ENCODE data around the gene SHANK3.

The SHANK3 gene

DNA sequence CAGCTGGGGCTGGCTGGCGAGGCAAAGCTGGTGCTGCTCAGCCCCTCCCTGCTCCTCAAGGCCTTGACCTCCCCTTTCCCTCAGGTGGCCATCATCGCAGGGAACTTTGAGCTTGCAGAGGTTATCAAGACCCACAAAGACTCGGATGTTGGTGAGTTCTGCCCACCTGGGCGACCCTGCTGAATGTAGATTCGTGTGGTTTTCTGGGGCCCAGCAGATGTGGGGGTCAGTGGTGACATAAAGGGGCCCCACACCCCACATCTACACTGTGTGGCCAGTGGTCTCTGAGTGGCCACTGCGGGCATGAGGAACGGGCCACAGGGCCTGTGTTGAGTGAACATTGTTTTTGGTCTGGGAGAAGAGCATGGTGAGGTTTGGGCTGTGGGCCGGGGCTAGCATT lies 11.9 kb downstream of the SHANK3 start:
- no peak for TF ChIP-seq GATA3 (IDR thresholded peaks at IDR 0.05; ENCODE audit: low read depth, low read length)
- TF ChIP-seq GATA2 (IDR thresholded peaks at IDR 0.05; ENCODE audit: low read depth, low read length) = no peak

DNA sequence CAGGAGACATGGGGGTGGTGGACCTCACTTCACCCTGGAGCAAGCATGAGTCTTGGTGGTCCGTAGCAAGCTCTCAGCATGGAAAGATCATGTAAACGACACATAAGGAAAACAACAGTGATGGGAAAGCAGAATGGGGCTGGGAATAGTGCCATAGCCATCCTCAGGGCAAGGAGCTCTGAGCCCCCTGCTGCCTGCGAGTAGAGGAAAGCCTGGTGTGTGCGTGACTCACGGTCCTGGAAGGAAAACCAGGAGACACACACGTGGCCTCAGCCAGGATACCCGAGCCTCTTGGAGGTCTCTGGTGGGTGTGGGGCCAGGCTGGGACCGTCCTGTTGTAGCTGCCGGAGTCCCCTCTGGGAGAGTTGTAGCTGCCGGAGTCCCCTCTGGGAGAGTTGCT lies 12.4 kb downstream of the SHANK3 start:
- TF ChIP-seq GATA3 (IDR thresholded peaks at IDR 0.05; ENCODE audit: low read depth, low read length) = no peak
- TF ChIP-seq GATA2 (IDR thresholded peaks at IDR 0.05; ENCODE audit: low read depth, low read length) = no peak

DNA sequence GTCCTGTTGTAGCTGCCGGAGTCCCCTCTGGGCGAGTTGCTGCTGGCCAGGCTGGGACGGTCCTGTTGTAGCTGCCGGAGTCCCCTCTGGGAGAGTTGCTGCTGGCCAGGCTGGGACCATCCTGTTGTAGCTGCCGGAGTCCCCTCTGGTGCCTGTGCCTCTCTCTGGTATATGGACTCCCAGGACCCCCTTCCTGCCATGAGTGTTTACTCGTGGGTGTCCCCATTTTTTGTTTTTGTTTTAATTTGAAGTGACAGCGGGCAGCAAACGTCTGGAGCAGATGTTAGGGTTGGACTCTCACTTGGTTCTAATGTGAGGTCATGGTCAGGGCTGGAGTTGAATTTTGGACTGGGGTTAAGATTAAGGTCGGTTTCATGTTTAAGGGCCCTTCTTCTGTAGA lies 14.2 kb downstream of the SHANK3 start:
- no peak for TF ChIP-seq GATA2 (IDR thresholded peaks at IDR 0.05; ENCODE audit: low read depth, low read length)
- no peak for TF ChIP-seq GATA3 (IDR thresholded peaks at IDR 0.05; ENCODE audit: low read depth, low read length)

DNA sequence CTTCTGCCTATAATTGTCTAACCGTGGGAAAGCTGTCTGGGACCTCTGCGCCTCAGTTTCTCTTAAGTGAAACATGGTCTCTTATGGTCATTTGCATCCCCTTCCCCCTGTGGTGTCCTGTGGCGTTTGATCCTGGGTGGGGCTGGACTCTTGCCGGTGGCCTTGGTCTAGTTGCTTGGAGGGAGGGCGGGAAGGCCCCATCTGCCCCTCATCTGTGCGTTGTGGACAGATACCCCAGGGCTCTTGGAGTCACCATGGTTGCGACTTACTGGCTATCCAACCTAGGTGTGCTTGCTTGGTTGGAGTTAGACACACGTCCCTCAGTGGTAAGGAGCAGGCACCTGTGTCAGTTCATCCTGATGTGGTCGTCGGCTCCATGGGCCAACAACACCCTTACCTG lies 15.2 kb downstream of the SHANK3 start:
- TF ChIP-seq GATA2 (IDR thresholded peaks at IDR 0.05; ENCODE audit: low read depth, low read length) (no peak), GATA3 (IDR thresholded peaks at IDR 0.05; ENCODE audit: low read depth, low read length) (no peak)

DNA sequence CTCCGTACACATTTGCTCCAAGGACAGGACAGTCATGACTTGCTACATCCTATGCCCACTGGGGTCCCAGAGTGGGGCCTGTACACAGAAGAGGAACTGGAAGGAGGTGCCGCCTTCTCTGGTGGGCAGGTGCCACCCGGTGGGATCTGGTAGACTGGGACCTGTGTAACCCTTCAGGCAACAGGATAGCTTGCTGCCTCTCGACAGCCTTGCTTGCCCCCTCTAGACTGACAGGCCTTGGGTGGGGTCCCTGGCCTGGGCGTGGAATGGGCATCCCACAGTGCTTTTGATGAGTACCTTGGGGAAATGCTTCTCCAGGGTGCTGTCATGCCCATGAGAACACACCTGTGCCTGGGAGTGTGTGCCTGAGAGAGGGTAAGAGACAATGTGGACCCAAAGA lies 15.8 kb downstream of the SHANK3 start:
- no peak for TF ChIP-seq GATA2 (IDR thresholded peaks at IDR 0.05; ENCODE audit: low read depth, low read length)
- no peak for TF ChIP-seq GATA3 (IDR thresholded peaks at IDR 0.05; ENCODE audit: low read depth, low read length)

DNA sequence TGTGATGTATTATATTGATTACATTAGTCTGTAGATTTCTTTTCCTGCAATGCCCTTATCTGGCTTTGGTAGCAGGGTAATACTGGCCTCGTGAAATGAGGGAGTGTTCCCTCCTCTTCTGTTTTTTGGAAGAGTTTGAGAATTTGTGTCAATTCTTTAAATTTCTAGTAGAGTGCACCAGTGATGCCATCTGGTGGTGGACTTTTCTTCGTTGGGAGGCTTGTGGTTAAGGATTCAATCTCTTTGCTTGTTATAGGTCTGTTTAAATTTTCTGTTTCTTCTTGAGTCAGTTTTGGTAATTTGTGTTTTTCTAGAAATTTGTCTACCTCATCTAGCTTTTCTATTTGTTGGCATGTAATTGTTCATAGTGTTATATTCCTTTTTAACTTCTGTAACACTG lies 18.9 kb downstream of the SHANK3 start:
- TF ChIP-seq GATA3 (IDR thresholded peaks at IDR 0.05; ENCODE audit: low read depth, low read length) (no peak), GATA2 (IDR thresholded peaks at IDR 0.05; ENCODE audit: low read depth, low read length) (no peak)

DNA sequence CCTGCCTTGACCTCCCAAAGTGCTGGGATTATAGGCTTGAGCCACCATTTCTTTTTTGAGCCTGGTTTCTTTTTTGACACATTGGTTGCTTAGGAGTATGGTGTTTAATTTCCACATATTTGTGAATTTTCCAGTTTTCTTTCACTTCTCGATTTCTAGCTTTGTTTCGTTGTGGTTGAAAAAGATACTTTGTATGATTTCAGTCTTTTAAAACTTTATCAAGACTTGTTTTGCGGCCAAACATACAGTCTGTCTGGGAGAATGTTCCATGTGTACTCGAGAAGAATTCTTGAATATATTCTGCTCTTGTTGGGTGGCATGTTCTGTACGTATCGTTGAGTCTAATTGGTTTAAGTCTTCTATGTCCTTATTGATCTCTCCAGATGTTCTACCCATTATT lies 20.8 kb downstream of the SHANK3 start:
- TF ChIP-seq GATA2 (IDR thresholded peaks at IDR 0.05; ENCODE audit: low read depth, low read length) (no peak), GATA3 (IDR thresholded peaks at IDR 0.05; ENCODE audit: low read depth, low read length) (no peak)

DNA sequence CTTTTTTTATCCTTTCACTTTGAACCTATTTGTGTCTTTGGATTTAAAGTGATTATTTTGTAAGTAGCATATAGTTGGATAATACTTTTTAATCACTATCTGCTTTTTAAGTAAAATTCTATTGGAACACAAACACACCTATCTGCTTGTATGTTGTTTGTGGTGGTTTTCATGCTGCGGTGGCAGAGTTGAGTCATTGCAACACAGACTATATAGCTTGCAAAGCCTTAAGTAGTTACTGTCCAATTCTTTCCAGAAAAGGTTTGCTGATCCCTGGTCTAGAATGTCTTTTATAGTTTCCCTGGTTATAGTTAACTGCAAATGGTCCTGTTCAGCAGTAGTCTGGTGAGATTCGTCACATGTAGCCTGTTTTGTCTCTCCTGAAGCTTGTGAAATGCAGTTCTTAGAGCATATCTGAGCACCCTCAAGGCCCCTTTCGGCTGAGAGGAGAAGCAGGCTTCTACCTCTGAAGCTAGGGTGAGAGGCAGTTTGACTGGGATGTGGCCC lies 21.5 kb downstream of the SHANK3 start:
- TF ChIP-seq GATA3 (IDR thresholded peaks at IDR 0.05; ENCODE audit: low read depth, low read length) (no peak), GATA2 (IDR thresholded peaks at IDR 0.05; ENCODE audit: low read depth, low read length) (no peak)

DNA sequence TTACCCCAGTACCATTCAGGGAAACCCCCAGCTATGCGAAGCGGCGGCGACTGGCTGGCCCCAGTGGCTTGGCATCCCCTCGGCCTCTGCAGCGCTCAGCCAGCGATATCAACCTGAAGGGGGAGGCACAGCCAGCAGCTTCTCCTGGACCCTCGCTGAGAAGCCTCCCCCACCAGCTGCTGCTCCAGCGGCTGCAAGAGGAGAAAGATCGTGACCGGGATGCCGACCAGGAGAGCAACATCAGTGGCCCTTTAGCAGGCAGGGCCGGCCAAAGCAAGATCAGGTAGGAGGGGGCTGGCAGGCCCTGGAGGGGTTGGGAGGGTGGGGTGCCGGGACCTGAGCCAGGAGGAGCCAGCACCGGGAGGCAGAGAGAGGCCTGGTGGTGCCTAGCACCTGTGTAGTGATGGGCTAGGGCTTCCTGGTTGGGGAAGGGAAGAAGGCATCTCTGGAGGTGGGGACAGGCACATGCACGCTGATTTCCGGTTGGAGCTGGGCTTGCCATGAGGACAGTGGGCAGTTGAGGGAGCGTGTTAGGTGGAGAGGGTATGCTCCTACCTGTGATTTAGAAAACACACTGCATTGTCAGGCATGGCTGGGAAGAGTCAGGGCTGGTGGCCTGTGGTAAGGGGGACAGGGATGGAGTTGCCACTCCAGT lies 22.3 kb downstream of the SHANK3 start:
- TF ChIP-seq GATA3 (IDR thresholded peaks at IDR 0.05; ENCODE audit: low read depth, low read length) = no peak

DNA sequence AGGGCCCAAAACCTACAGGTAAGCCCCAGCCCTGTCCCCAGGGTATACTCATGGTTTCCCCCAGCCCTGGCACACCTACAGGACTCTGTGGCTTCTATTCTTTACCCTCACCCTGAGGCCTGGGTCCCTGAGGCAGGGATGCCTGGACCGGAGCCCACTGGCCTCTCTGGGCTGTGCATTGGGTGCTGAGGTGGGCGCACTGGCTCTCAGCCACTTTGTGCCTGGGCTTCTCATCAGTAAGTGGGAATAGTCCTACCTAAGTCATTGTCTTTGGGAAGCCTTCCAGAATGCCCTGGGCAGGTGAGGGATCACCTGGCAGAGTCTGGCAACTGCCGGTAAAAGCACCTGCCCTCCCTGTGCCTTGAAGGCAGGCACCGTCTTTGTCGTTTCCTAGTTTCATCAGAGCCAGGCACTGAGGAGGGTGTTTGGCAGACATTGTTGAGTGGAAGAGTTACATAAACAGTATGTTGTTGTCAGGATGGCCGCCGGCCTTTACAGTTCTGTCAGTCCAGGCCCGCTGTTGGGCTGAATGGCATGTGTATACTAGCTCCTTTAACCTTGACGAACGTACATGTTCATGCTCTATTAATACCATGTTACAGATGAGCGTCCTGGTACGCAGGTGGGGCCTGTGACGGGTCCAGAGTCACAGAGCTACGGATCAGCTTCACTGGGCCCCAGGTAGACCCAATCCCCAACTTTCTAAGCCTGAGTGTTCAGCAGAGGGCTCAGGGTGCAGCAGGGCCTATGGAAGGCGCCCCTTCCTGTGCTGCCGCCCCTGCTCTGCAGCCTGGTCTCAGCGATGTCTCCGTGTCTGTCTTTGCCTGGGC lies 23.0 kb downstream of the SHANK3 start:
- TF ChIP-seq GATA3 (IDR thresholded peaks at IDR 0.05; ENCODE audit: low read depth, low read length) = no peak
- TF ChIP-seq GATA2 (IDR thresholded peaks at IDR 0.05; ENCODE audit: low read depth, low read length) = no peak

DNA sequence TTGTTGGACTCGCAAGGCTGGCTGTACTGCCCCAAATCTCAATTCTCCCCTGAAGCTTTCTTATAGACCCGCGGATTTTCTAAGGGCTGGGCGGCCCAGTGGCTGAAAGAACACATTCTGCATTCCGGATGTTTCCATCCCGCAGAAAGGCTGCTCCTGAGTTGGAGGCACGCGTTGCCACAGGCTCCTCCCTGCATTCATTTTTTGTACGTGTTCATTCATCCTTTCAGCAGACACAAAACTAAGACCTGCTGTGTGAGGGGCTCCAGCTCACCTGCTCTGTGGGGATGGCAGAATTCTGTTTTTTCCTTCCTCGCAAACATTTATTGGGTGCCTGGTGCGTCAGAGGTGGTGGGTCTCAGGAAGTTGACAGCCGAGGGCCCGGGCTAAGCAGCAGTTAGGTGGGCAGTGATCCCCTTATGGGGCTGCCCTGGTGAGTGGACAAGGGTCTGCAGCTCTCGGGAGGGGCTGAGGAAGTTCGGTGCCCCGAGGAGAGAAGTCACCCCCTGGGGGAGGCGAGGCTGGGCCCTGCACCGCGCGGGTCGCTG lies 23.7 kb downstream of the SHANK3 start:
- no peak for TF ChIP-seq GATA2 (IDR thresholded peaks at IDR 0.05; ENCODE audit: low read depth, low read length)
- TF ChIP-seq GATA3 (IDR thresholded peaks at IDR 0.05; ENCODE audit: low read depth, low read length) = no peak

DNA sequence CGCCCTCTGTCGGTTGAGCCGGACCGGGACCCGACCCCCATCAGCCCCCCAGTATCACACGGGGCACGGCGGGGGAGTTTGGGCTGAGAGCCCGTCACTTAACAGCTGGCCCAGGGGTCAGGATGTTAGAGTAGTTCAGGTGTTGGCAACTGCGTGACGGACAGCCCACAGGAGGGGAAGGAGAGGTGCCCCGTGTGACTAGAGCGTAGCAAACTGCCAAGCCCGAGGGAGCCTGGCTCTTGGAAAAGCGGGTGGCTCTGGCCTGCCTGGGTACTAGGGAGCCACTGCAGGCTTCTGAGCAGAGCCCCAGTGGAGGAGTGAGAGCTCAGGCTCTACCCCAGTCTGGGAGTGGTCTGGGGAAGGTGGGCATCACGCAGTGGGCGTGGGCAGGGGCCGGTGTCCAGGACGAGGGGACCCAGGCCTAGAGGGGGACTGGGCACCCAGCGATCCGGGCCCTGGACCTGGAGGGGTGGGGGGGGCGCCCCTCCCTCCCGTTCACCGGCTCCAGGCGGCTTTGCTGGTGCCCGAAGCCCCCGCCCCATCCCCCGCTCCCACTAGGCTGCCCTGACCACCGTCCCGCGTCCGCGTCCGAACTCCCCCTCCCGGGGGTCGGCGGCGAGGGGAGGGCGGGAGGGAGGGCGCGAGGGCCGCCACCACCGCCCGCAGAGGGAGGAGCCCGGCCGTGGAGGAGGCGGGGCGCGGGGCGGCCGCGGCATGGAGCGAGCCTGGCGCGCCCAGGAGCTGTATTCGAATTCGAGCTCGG lies 24.4 kb downstream of the SHANK3 start:
- TF ChIP-seq GATA2 (IDR thresholded peaks at IDR 0.05; ENCODE audit: low read depth, low read length) = no peak
- TF ChIP-seq GATA3 (IDR thresholded peaks at IDR 0.05; ENCODE audit: low read depth, low read length) = no peak

DNA sequence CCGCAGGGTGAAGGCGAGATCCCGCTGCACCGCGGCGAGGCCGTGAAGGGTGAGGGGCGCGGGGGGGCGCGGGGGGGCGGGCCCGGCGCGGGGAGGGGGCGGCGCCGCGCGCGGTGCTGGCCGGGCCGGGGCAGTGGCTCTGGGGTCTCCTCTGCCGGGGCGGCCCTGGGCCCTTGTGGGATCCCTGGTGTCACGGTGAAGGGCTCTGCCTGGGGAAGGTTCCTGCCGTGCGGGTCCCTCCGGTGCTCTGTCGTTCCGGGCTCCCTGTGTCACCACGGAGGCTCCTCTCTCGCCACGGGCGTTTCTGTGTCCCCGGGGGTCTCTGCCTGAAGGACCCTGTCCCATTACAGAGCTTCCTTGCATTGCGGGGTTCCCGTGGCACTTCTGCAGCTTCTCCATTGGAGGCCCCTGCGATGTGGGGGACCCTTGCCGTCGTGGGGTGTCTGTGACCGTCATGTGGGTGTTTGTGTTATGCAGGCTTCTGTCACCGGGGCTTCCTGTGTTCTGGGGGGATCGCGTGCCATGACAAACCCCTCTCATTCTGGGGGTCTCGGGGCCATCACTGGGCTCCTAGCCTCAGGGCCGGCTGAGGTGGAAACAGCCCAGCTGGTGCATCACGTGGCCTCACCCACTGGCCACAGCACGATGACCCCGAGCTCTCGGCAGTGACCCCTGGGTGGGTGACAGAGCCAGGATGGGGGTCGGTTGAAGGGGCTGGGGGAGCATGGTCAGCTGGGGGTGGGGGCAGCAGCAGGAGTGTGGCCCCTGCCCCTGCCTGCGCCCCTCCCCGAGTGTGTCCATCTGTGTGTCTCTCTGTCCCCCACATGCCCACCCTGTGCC lies 25.3 kb downstream of the SHANK3 start:
- no peak for TF ChIP-seq GATA2 (IDR thresholded peaks at IDR 0.05; ENCODE audit: low read depth, low read length)
- TF ChIP-seq GATA3 (IDR thresholded peaks at IDR 0.05; ENCODE audit: low read depth, low read length) = no peak

Measured in SH-SY5Y (cell line).